Vagina (tissue), 2 donors: ENCODE results near the gene PIK3R6. TPM values are rescaled to one million over a fixed set of nuclear protein-coding genes. Genes with fewer than 3 reads are reported as not detected.
A peak's percentile ranks its signal among the peaks of the same experiment; 100 is the strongest.

Experiments
- DNase-seq, 2 donors: peaks; one replicate each; pipeline ENCODE4 v3.0.0-alpha.2; 2017; ENCODE audit errors: extremely low spot score in 2 of 2
- H3K27ac ChIP-seq: fragments of 200-600 bp; sonication (generic); one replicate; pipeline ENCODE4 v1.5.1; 2019
- H3K27me3 ChIP-seq: fragments of 200-600 bp; sonication (generic); one replicate; pipeline ENCODE4 v1.5.1; 2019
- H3K36me3 ChIP-seq, 2 donors: fragments of 200-600 bp; sonication (generic); one replicate each; pipeline ENCODE4 v1.5.1; 2017 to 2019
- H3K4me1 ChIP-seq: fragments of 200-600 bp; sonication (generic); one replicate; pipeline ENCODE4 v1.5.1; 2019
- H3K4me3 ChIP-seq, 2 donors: fragments of 200-600 bp; sonication (generic); 1 replicate in 1 of 2; 2 replicates in 1 of 2; pipeline ENCODE4 v1.5.1; 2016 to 2019
- H3K9me3 ChIP-seq: fragments of 200-600 bp; sonication (generic); one replicate; pipeline ENCODE4 v1.5.1; 2019
- CTCF ChIP-seq, 3 experiments: fragments of 450-650 bp in 2 of 3; fragments of 200-600 bp in 1 of 3; sonication (generic) in 1 of 3; IDR thresholded peaks; one replicate each; pipeline ENCODE4 v1.5.1; 2017 to 2019; ENCODE audit warnings: antibody characterized with exemption in 3 of 3, mild to moderate bottlenecking in 2 of 3, moderate library complexity in 2 of 3
- POLR2A ChIP-seq, 2 donors: fragments of 450-650 bp; IDR thresholded peaks; one replicate each; pipeline ENCODE4 v1.6.1; 2017; ENCODE audit warnings: antibody characterized with exemption in 2 of 2, mild to moderate bottlenecking in 2 of 2, moderate library complexity in 2 of 2
- POLR2AphosphoS5 ChIP-seq, 2 donors: sonication (generic); formaldehyde crosslinking; IDR thresholded peaks; one replicate each; pipeline ENCODE4 v1.9.0; 2017; ENCODE audit warnings: antibody characterized with exemption in 2 of 2, mild to moderate bottlenecking in 2 of 2, low read depth in 1 of 2; ENCODE audit not compliant: insufficient read depth in 1 of 2
- intact Hi-C: fragments of 100-400 bp; cut with DNase I; formaldehyde crosslinking; loops from one replicate; pipeline ENCODE4 v1.15.1; 2023
- total RNA-seq: library from RNA; depleted of rRNA; stranded (reverse); fragments of >200 nt; gene quantifications from one replicate; pipeline ENCODE4 v1.2.3, GENCODE V29; 2016

The PIK3R6 gene
- total RNA-seq, 1 donor from 2014 or later, result 3.2 TPM

GRCh38 chr17:8758137-8758596 is 109.3 kb downstream of the PIK3R6 start, which contains the start of gene SPDYE4:
TSS of gene SPDYE4 (minus strand) at chr17:8758546. CDS start at chr17:8758382, 164 bp downstream.
- Histone ChIP-seq H3K9me3 (no peaks in the 10 kb centered on the region), H3K4me1 (no peaks in the 10 kb centered on the region), H3K27ac (no peak within 1 kb of the TSS), H3K27me3 (no peaks in the 10 kb centered on the region), H3K4me3 (no peak within 1 kb of the TSS), H3K36me3 (no peaks in the 10 kb centered on the region)
- intact Hi-C loops, result no loop called here
- DNase-seq, result no peak
- TF ChIP-seq CTCF (IDR thresholded peaks at IDR 0.05) (no peak), POLR2AphosphoS5 (IDR thresholded peaks at IDR 0.05; ENCODE audit: insufficient read depth in 1 of 2, low read depth in 1 of 2) (no peak), POLR2A (IDR thresholded peaks at IDR 0.05) (no peak)

- DNase-seq, result peak in 1 of 2 donors; percentile 20
- TF ChIP-seq CTCF (IDR thresholded peaks at IDR 0.05), result no peak
- no peak for TF ChIP-seq POLR2A (IDR thresholded peaks at IDR 0.05)
- no peak for TF ChIP-seq POLR2AphosphoS5 (IDR thresholded peaks at IDR 0.05; ENCODE audit: insufficient read depth in 1 of 2, low read depth in 1 of 2)
- no peaks in the 10 kb centered on the region for H3K36me3 ChIP-seq
- no peaks in the 10 kb centered on the region for H3K27me3 ChIP-seq
- H3K4me1 ChIP-seq, result no peaks in the 10 kb centered on the region
- H3K9me3 ChIP-seq, result no peaks in the 10 kb centered on the region
- no peak overlapping the region for H3K27ac ChIP-seq
- no peak overlapping the region for H3K4me3 ChIP-seq
- intact Hi-C loops, result no loop called here
Observed at GRCh38 chr17:8757189-8757588, 110.3 kb downstream of the PIK3R6 start.

- H3K9me3 ChIP-seq, result no peaks in the 10 kb centered on the region
- H3K27me3 ChIP-seq, result no peaks in the 10 kb centered on the region
- DNase-seq, result peak; percentile 49 to 87
- H3K36me3 ChIP-seq, result no peaks in the 10 kb centered on the region
- no peaks in the 10 kb centered on the region for H3K4me1 ChIP-seq
- no peak overlapping the region for H3K4me3 ChIP-seq
- intact Hi-C loops, result no loop called here
- no peak overlapping the region for H3K27ac ChIP-seq
- TF ChIP-seq CTCF (IDR thresholded peaks at IDR 0.05) (no peak), POLR2A (IDR thresholded peaks at IDR 0.05) (no peak), POLR2AphosphoS5 (IDR thresholded peaks at IDR 0.05; ENCODE audit: insufficient read depth in 1 of 2, low read depth in 1 of 2) (no peak)
Observed at GRCh38 chr17:8755590-8756255, 111.8 kb downstream of the PIK3R6 start.

- no peaks in the 10 kb centered on the region for H3K4me1 ChIP-seq
- no peak overlapping the region for H3K4me3 ChIP-seq
- H3K36me3 ChIP-seq, result no peaks in the 10 kb centered on the region
- no peaks in the 10 kb centered on the region for H3K27me3 ChIP-seq
- H3K27ac ChIP-seq, result no peak overlapping the region
- no peaks in the 10 kb centered on the region for H3K9me3 ChIP-seq
- DNase-seq, result peak; percentile 29 to 82
- intact Hi-C loops, result no loop called here
- no peak for TF ChIP-seq POLR2A (IDR thresholded peaks at IDR 0.05)
- TF ChIP-seq CTCF (IDR thresholded peaks at IDR 0.05), result no peak
- no peak for TF ChIP-seq POLR2AphosphoS5 (IDR thresholded peaks at IDR 0.05; ENCODE audit: insufficient read depth in 1 of 2, low read depth in 1 of 2)
Observed at GRCh38 chr17:8754890-8755289, 112.6 kb downstream of the PIK3R6 start.

- H3K27ac ChIP-seq, result no peak overlapping the region
- intact Hi-C loops, result no loop called here
Observed at GRCh38 chr17:8753976-8754440, 113.5 kb downstream of the PIK3R6 start.

More at GRCh38 chr17:8753976-8754440, 113.5 kb downstream of the PIK3R6 start:
- TF ChIP-seq POLR2AphosphoS5 (IDR thresholded peaks at IDR 0.05; ENCODE audit: insufficient read depth in 1 of 2, low read depth in 1 of 2) (no peak), CTCF (IDR thresholded peaks at IDR 0.05) (no peak), POLR2A (IDR thresholded peaks at IDR 0.05) (no peak)
- Histone ChIP-seq H3K27me3 (no peaks in the 10 kb centered on the region), H3K4me3 (no peak overlapping the region), H3K4me1 (no peaks in the 10 kb centered on the region), H3K9me3 (no peaks in the 10 kb centered on the region), H3K36me3 (no peaks in the 10 kb centered on the region)
- no peak for DNase-seq
